Measurements from ENCODE around the gene FBXO34. TPM values are rescaled to one million over a fixed set of nuclear protein-coding genes. Genes with fewer than 3 reads are reported as not detected.

Gene FBXO34
- total RNA-seq, 1 experiment from 2014 or later, result 12.0 TPM

DNA sequence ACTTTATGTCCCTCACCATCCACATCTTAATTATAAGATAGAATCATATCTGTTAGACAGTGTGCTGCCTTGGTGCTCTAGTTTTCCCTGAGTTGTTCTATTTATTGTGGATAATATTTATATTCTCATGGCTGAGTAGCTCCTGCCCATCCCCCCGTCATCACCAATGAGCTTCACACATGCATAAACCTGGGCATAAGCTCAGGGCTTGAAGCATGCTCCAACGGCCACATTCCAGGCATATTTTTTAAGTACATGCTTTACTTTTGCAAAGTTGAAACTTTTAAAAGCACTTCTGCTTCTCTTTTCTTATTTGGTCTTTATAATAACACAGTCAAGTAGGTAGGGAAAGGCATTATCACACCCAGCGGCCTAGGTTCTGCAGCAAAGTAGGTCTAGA is 3.4 kb upstream of the FBXO34 start:
- Mint-ChIP-seq H3K36me3 (ENCODE audit: insufficient read depth, unreplicated experiment) (no peaks in the 10 kb centered on the region), H3K27ac (ENCODE audit: low read depth, unreplicated experiment) (no peak overlapping the region), H3K4me3 (ENCODE audit: unreplicated experiment) (no peak overlapping the region), H3K4me1 (ENCODE audit: insufficient read depth, unreplicated experiment) (peaks cover 6% of the 10 kb centered on the region), H3K27me3 (ENCODE audit: insufficient read depth, unreplicated experiment) (no peaks in the 10 kb centered on the region), H3K9me3 (ENCODE audit: unreplicated experiment) (no peaks in the 10 kb centered on the region)
- no peak for DNase-seq (ENCODE audit: unreplicated experiment)
- CTCF ChIA-PET, result interaction anchor here (0.8 to 1.8 kb wide), 2 partner anchors 86 to 160 kb away, joined by 3 to 8 read pairs; no protein-coding TSS in a partner anchor
- no peak for TF ChIP-seq CTCF (IDR thresholded peaks at IDR 0.05; ENCODE audit: unreplicated experiment)
- no TSS peak for BruUV-seq (replicated peaks)
- POLR2A ChIA-PET, result interaction anchor here (0.7 kb wide), 1 partner anchor 154 kb away, joined by 3 read pairs; no protein-coding TSS in a partner anchor
- intact Hi-C loops (cut with micrococcal nuclease), result no loop called here

GRCh38 chr14:55271572-55272298 is 514 bp downstream of the FBXO34 start:
- no peaks in the 10 kb centered on the region for H3K9me3 Mint-ChIP-seq (ENCODE audit: unreplicated experiment)
- DNase-seq (ENCODE audit: unreplicated experiment), result peak; percentile 65
- H3K4me3 Mint-ChIP-seq (ENCODE audit: unreplicated experiment), result peak overlapping the region; percentile 82
- no peaks in the 10 kb centered on the region for H3K27me3 Mint-ChIP-seq (ENCODE audit: insufficient read depth, unreplicated experiment)
- CTCF ChIA-PET, result interaction anchor here (0.6 to 3.5 kb wide), 19 partner anchors 12 to 509 kb away, joined by 3 to 36 read pairs (median 5); partner anchors contain the start of gene DLGAP5
- intact Hi-C loops (cut with micrococcal nuclease), result loop anchor here (1.0 to 5.0 kb wide), 5 partner anchors 59 to 1203 kb away; partner anchors contain the start of gene ATG14
- peak overlapping the region; percentile 92 for H3K27ac Mint-ChIP-seq (ENCODE audit: low read depth, unreplicated experiment)
- BruUV-seq (replicated peaks), result no TSS peak
- peaks cover 26% of the 10 kb centered on the region for H3K4me1 Mint-ChIP-seq (ENCODE audit: insufficient read depth, unreplicated experiment)
- no peak for TF ChIP-seq CTCF (IDR thresholded peaks at IDR 0.05; ENCODE audit: unreplicated experiment)
- POLR2A ChIA-PET, result interaction anchor here (0.6 to 4.1 kb wide), 20 partner anchors 11 to 418 kb away, joined by 3 to 37 read pairs (median 4); no protein-coding TSS in a partner anchor
- no peaks in the 10 kb centered on the region for H3K36me3 Mint-ChIP-seq (ENCODE audit: insufficient read depth, unreplicated experiment)

DNA sequence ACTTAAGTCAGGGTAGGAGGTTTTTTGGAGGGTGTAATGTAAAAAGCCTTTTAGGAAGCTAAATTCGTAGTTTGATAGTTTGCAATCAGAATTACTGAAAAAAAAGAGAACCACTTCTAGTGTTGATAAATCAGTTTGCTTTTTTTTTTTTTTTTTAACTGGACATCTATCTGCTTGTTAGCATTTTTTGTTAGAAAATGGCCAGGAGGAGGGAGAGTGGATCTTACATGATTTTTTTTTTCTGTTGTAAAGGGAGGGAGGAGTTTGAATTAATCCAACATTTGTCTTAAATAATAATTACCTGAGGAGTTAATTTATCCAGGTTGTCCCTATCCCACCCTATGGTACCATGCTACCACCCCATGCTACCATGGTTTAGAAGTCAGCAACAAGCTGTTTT is 1.2 kb downstream of the FBXO34 start:
- Mint-ChIP-seq H3K27me3 (ENCODE audit: insufficient read depth, unreplicated experiment) (no peaks in the 10 kb centered on the region), H3K36me3 (ENCODE audit: insufficient read depth, unreplicated experiment) (no peaks in the 10 kb centered on the region), H3K4me3 (ENCODE audit: unreplicated experiment) (peak overlapping the region; percentile 82), H3K9me3 (ENCODE audit: unreplicated experiment) (no peaks in the 10 kb centered on the region), H3K27ac (ENCODE audit: low read depth, unreplicated experiment) (peak overlapping the region; percentile 92), H3K4me1 (ENCODE audit: insufficient read depth, unreplicated experiment) (peaks cover 26% of the 10 kb centered on the region)
- POLR2A ChIA-PET, result interaction anchor here (0.6 to 4.1 kb wide), 22 partner anchors 10 to 418 kb away, joined by 3 to 37 read pairs (median 4); no protein-coding TSS in a partner anchor
- intact Hi-C loops (cut with micrococcal nuclease), result loop anchor here (5.0 kb wide), 2 partner anchors 60 to 140 kb away; partner anchors contain the start of gene ATG14
- BruUV-seq (replicated peaks), result TSS peak; percentile 41
- CTCF ChIA-PET, result interaction anchor here (0.6 to 3.5 kb wide), 14 partner anchors 12 to 368 kb away, joined by 3 to 36 read pairs (median 4); no protein-coding TSS in a partner anchor
- no peak for DNase-seq (ENCODE audit: unreplicated experiment)
- TF ChIP-seq CTCF (IDR thresholded peaks at IDR 0.05; ENCODE audit: unreplicated experiment), result no peak

GRCh38 chr14:55272922-55273321 is 1.7 kb downstream of the FBXO34 start:
- no peak for DNase-seq (ENCODE audit: unreplicated experiment)
- Mint-ChIP-seq H3K4me1 (ENCODE audit: insufficient read depth, unreplicated experiment) (peaks cover 26% of the 10 kb centered on the region), H3K36me3 (ENCODE audit: insufficient read depth, unreplicated experiment) (no peaks in the 10 kb centered on the region), H3K4me3 (ENCODE audit: unreplicated experiment) (peak overlapping the region; percentile 82), H3K27ac (ENCODE audit: low read depth, unreplicated experiment) (no peak overlapping the region), H3K27me3 (ENCODE audit: insufficient read depth, unreplicated experiment) (no peaks in the 10 kb centered on the region), H3K9me3 (ENCODE audit: unreplicated experiment) (no peaks in the 10 kb centered on the region)
- POLR2A ChIA-PET, result interaction anchor here (0.6 to 4.1 kb wide), 18 partner anchors 9 to 171 kb away, joined by 3 to 37 read pairs (median 4); no protein-coding TSS in a partner anchor
- BruUV-seq (replicated peaks), result no TSS peak
- CTCF ChIA-PET, result interaction anchor here (0.9 to 3.5 kb wide), 6 partner anchors 26 to 369 kb away, joined by 3 to 36 read pairs (median 5); no protein-coding TSS in a partner anchor
- intact Hi-C loops (cut with micrococcal nuclease), result loop anchor here (5.0 kb wide), 2 partner anchors 61 to 139 kb away; partner anchors contain the start of gene ATG14
- no peak for TF ChIP-seq CTCF (IDR thresholded peaks at IDR 0.05; ENCODE audit: unreplicated experiment)

Measured in MCF 10A (cell line).